NB4 (cell line): ENCODE results near the gene TYR.

Source experiments
- CTCF ChIP-seq: IDR thresholded peaks from one replicate; pipeline ENCODE4 v1.5.1; 2012; ENCODE audit warnings: low read depth, low read length
- MAX ChIP-seq: IDR thresholded peaks from 2 replicates; pipeline ENCODE4 v1.6.1; 2011; ENCODE audit warnings: low read depth, low read length
- MYC ChIP-seq: IDR thresholded peaks from 2 replicates; pipeline ENCODE4 v1.6.1; 2011; ENCODE audit warnings: low read depth, low read length
- POLR2A ChIP-seq: IDR thresholded peaks from 2 replicates; pipeline ENCODE4 v1.6.1; 2011; ENCODE audit warnings: mild to moderate bottlenecking; ENCODE audit not compliant: insufficient read length; ENCODE audit errors: extremely low read depth

DNA sequence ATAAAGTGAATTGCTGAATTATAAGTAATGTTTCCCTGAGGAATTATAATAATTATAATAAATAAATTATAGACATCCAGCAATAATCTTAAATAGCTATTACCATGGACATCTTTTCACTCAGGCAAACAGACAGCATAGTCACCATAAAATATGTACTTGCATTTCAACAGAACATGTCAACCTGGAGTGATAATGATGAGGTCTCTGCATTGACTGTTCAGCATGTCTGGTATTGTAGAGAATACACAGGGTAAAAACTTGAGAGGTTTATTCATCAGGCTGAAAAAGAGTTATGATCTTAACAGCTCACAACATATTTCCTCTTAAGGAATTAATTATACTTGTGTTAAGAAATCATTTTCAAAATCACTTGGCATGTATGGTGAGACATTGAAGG lies 41.1 kb upstream of the TYR start:
- TF ChIP-seq CTCF, result no peak
- TF ChIP-seq POLR2A, result no peak
- TF ChIP-seq MAX, result no peak
- TF ChIP-seq MYC, result no peak
